HG03442 (cell line): ENCODE measurements around the gene SP7.
A peak's percentile ranks its signal among the peaks of the same experiment; 100 is the strongest.
"Not testable (repeated sequence)": the region's sequence is repeated elsewhere in the genome, so short reads cannot be mapped to it uniquely, and the experiment has no call there.

Source experiments
- ATAC-seq: cut with Tn5 transposase; IDR thresholded peaks from one replicate; pipeline ENCODE4 v1.9.1; 2021; ENCODE audit warnings: mild to moderate bottlenecking, moderate library complexity; ENCODE audit not compliant: unreplicated experiment

SP7 gene

DNA sequence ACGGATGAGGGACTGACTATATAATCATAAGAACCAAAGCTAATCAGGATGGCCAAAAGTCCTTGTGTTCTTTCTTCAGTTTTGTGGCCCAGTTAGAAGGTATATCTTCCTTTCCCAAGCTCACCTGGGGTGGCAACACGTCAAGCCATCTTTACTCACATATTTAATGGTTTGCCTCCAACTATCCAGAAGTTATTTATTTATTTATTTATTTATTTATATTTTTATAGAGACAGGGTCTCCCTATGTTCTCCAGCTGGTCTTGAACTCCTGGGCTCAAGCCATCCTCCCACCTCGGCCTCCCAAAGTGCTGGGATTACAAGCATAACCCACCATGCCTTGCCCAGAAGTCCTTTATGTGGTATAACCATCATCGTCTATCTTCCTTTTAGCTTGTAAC, 11.8 kb upstream of the SP7 start:
- no peak for ATAC-seq

DNA sequence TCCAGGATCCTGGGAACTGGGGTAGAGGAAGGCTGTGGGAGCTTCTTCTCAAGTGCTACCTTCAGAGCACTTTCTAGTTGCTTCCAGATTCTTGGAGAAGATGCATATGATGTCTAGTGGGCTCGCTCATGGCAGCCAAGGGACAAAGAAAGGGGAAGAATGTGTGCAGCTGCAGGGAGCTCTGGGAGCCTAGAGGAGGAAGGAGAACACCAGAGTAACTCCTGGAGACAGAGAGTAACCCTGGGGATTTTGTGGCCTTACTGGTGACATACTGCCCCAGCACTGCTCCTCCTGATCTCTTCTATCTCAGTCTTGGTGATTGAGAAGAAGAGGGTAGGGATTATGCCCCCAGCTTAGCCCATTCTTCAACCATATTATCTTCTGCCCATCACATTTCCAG, 10.3 kb upstream of the SP7 start:
- ATAC-seq, result no peak

DNA sequence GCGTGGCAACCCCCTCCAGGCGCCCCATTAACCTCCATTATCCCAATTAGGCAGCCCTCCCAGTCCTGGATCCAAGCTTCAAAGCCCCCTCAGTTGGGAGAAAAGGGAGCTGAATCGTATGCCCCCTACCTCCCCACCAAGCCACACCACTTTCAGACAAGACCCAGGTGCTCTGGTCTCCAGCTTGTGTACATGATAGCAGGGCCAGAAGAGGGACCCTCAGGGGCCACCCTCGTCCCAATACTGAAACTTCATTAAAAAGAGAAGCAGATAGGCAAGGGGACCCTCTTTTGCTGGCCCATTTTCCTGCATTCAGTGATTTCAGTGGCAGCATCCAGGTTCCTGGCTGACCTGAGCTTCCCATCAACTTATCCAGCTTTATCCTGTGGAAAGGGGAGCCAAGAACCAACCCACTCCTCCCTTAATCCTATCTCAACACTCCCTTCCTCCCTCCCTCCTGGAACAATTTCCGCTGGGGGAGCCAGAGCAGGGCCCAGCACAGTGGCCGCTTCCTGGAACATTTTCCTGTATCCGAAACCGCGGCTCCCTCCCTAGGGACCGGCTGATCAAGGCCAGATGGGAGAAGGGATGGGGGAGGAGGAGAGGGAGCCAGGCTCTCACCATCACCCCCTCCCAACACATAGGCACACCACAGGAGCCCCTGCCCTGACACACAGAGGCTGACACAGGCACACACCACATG, 9.5 kb upstream of the SP7 start:
- ATAC-seq, result no peak

DNA sequence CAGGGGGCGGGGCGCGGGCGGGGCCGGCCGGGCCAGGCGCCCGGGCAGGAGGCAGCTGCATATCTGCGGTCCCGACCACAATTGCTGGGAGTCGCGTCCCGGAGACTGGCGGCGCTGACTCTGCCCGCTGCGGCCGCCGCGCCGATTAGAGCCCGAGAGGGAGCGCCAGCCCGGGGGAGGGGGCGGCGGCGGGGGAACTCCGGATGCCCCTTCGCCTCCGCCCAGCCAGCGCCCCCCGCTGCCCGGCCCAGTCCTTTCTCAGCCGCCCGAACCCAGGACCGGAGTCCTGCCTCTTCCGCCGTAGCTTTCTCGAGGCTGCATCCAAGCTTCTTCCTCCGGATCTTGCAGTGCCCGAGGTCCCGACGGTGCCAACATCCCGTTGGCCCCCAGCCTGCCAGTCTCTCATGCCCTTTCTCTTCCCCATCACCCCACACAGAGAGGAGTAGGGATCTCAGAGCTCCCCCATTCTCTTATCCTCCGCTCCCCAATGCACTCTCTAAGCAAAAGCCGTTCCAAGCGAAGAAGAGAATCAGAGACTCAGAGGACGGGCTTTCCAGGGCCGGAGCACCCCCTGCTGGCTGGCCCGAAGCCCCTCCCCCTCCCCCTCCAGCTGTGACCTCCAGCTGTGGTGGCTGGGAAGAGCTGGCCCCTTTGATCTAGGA, 8.8 kb upstream of the SP7 start:
- peak; percentile 55 for ATAC-seq

DNA sequence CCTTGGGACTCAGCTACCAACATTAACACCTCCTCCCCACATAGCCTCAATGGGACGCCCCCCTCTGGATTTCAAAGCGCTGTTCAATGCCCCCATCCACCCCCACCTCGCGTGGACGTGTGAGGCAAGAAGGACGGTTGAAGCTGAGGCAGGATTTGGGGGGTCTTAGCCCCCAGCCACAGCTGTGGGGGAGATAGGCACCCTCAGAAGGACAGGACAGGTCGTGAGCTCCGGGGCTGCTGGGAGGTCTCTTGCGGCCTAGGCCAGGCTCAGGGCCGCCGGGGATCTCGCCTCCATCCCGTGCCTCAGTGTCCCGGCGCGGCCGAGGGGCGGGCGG, 8.3 kb upstream of the SP7 start:
- peak; percentile 4 for ATAC-seq

DNA sequence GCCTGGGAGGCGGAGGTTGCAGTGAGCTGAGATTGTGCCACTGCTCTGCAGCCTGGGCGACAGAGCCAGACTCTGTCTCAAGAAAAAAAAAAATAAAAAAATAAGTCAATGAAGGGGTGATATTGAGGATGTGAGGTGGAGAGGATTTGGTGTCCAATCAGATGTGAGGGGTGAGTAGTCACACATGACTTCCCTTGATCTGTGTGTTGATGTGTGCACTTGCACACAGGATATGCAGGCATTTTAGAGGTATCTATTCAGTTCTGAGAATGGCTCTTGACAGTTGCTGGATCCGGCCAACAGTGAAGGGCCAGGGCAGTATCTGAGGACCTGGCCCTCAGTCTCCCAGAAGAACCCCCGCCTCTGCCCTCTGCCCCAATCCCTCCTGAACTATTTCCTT, 7.8 kb upstream of the SP7 start:
- no peak for ATAC-seq

DNA sequence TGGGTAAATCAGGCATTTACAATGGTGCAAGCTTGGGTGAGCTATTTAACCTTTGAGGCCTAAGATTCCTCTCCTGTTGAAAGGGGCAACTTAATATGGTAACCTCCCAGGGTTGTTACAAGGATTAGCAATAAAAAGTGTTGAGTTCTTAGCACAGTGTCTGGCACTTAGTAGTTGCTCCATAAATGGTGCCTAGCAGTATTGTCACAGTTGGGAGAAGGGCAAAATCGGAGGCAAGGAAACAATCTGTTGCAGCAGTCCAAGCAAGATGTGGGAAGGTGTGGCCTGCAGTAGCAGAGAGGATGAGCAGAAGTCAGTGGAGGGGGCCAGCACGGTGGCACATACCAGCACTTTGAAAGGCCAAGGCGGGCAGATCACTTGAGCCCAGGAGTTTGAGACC, 7.3 kb upstream of the SP7 start:
- ATAC-seq, result no peak

DNA sequence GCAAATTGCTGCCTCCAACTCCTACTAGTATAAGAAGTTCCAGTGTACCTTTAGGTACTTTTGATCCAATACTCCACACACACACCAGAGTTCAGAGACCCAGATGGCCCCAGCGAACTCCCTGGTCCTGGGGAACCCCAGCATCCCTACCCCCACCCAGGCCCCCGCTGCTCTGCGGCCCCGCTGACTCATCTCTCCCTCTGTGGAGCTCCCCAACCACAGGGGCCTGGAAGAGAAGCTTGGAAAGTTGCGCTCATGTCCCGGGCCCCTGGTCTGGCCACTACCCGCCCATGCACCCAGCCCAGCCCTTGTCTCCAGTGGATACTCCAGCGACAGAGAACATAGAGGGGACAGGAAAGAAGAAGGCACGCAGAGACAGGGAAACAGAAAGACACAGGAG, 4.2 kb upstream of the SP7 start:
- ATAC-seq, result no peak

DNA sequence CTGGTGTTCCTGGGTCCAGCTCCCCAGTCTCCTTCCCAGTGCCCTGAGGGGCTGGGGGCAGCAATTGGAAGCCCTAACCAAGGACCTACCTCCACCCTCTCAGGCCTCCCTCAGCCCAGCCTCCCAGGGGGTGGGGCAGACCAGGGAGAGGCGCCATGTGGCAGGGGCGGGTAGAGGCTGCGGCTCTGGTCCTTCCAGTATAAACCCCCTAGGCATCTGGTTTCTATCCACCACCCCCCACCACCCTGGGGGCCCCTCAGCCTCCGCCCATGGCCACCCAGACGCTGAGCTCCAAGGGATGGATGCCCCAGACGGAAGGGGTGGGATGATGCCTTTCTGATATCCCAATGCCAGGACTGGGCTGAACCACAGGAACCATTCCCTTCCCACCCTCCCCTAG, 2.8 kb upstream of the SP7 start:
- ATAC-seq, result no peak

DNA sequence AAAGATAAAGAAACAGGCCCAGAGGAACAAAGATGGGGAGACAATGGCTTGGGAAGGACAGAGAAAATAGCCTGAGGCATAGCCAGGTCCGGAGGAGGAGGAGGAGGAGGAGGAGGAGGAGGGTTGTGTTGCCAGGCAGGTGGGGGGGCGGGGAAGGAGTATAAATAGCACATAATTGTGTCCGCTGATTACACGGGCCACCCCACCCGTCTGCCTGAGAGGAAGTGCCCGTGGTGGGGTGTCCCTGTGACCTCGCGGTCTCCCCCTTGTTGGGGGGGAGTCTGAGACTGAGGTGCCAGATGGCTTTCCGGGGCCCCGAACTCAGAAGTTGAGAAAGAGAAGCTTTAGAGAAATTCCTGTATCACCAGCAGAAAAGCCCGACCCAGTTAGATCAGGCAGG, 1.9 kb upstream of the SP7 start:
- no peak for ATAC-seq

DNA sequence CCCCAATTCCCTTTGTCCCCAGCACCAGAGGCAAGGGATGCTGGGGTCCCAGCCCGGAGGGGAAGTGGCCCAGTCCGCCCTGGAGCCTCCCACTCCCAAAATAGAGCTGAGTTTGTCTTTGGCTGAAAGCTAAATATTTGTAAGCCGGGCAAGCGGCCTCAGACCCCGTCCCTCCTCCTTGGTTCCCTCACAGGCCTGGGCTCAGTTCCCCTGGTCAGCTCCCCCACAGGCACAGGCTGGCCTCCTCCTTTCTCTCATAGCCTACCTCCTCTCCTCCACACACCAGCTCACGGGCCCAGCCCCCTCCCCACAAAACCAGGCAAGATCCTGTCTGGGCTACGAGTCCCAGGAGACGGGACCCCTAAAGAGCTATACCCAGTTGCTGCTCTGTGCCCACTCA, 1.3 kb downstream of the SP7 start:
- ATAC-seq, result no peak

DNA sequence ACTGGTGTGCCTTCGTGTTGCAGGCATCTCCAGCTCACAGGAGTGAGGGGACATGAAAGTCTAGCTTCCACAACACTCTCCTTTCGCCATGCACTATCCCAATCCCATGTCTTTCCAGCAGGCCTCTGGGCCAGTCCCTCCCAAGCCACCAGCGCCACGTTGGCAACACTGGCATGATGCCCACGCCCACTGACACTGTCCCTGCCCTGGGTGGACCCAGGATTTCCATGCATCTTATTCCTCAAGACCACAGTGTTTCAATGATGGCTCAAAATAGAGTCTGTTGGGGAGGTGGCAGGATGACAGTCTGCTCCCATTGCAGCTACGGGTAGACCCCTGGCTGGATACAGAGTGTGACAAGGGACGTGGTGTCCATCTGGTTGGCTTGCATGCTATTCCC, 2.3 kb downstream of the SP7 start:
- no peak for ATAC-seq

DNA sequence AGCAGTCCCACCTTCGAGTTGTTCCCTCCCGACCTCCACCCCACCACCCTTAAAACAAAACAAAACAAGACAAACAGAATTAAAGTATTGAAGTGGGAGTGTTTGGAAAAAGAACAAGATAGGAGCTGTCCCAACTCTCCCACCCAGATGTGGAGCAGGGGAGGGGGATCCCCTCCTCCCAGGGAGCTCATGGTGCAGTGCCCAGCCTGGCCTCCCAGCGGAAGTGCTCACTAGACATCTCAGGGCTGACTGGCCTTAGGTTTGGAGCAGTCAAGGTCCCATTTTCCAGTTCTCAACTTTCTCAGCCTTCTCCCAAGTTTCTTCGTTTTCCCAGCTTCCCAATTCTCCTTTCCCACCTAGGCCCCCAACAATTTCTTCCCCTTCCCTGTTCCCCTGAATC, 2.9 kb downstream of the SP7 start:
- ATAC-seq, result no peak

DNA sequence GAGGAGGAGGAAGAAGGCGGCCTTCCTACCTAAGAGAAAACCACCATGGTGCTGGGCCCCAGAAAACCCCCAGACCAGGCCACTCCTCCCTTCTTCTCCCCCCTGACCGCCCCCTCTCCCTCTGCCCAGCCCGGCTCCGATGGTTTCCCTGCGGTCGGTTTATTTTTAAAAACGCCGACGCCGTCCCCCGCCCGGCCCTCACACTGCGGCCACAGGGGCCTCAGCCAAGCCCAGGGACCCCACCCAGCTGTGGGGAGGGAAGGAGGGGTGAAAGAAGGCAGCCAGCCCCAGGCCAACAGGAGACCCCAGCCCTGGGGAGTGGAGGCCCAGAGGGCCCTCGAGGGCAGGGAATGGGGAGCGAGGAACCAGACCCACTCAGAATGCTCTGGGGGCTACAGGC, 3.4 kb downstream of the SP7 start:
- no peak for ATAC-seq

DNA sequence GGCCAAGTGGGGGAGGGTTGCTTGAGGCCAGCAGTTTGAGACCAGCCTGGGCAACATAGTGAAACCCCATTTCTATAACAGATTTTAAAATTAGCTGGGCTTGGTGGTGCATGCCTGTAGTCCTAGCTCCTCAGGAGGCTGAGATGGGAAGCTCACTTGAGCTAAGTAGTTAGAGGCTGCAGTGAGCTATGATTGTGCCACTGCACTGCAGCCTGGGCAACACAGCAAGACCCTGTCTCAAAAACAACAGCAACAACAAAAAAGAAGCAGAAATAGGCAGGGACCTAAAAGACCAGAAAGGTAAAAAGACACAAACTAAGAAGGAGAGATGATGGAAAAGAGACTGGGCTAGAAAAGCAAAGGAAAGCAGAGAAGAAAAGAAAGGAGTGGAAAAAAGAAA, 3.8 kb downstream of the SP7 start:
- not testable (repeated sequence) for ATAC-seq

DNA sequence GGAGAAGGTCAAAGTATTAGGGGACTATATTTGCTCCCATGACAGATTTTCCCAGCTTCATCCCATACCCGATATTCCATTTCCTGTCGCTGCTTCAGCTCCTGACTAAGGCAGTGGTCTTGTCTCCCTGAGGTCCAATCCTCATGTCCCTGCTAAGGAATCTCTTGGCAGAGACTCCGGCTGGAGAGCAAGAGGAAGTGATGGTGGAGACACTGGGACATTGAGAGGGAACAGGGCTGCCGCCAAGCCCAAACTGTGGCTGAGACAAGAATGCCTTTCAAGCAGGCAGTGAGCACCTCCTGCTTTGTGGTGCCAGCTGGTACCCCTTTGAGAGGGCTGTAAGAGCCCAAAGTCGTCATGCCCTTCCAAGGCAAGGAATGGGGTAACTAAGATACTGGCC, 5.5 kb downstream of the SP7 start:
- no peak for ATAC-seq

DNA sequence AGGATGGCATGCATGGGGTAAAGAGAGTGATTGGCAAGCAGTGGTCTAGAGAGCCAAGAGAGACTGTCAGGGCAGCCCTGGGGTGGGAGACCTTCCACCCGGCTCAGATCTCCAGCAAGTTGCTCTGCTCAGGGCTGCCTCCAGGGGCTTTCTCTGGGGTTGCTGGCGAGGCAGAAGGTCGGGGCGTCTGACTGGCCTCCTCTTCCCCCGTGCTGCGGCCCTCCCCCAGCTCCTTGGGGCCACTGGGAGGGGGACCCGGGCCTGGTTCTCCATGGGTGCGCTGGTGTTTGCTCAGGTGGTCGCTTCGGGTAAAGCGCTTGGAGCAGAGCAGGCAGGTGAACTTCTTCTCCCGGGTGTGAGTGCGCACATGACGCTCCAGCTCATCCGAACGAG, 8.1 kb downstream of the SP7 start:
- ATAC-seq, result no peak

DNA sequence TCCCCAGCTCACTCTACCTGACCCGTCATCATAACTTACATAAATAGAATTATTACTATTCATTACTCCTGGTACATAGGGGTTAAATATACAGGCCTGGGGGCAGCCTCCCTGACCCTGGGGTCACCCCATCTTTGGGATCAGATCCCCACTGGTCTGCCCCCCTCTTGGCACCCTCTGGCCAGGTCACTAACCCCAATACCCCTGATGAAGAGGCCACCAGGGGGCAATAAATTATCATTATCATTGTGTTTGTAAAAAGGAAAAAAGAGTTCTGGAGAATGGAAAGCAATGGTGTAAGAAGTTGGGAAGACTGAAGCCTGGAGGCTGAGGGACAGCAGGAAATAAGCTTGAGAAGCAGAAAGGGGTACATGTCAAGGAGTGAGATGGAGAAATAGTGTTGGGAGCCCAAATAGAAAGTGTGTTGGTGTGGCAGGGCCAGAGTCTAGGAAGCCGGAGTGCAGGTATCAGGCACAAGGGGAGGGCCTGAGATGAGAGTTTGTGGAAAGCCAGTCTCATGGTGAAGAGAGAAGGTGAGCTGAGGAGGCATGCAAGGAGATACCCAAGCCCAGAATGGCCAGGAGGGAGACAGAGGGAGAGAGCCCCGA, 8.6 kb downstream of the SP7 start:
- no peak for ATAC-seq

DNA sequence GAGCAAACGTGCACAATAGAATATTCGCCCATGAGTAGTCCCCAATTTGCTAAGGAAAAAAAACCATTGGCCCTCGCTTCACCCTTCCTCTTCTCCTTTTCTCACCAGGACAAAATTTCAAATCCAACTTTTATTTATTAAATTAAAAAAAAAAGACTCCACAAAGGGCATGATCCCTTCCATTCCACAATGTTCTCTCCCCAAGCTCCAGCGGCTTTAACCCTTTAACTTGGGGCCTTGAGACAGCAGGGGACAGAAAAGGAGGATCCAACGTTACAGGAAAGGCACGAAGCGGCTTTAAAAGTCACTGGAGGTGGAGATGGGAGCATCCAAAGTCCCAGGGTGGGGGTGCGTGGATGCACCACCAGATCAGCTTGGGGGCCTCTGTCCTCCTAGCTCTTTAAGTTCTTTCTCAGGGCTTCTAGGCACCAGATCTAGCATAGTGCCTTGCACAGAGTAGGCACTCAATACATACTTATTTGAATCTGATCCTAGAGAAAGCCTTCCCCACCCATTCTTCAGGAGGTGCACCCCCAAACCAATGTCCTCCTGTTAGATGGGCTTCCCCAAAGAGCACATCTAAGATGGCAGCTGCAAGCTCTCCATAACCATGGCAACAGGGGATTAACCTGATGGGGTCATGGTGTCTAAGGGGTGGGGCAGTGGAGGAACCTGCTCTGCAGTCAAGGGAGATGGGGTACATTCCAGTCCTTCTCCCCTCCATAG, 9.5 kb downstream of the SP7 start:
- no peak for ATAC-seq

DNA sequence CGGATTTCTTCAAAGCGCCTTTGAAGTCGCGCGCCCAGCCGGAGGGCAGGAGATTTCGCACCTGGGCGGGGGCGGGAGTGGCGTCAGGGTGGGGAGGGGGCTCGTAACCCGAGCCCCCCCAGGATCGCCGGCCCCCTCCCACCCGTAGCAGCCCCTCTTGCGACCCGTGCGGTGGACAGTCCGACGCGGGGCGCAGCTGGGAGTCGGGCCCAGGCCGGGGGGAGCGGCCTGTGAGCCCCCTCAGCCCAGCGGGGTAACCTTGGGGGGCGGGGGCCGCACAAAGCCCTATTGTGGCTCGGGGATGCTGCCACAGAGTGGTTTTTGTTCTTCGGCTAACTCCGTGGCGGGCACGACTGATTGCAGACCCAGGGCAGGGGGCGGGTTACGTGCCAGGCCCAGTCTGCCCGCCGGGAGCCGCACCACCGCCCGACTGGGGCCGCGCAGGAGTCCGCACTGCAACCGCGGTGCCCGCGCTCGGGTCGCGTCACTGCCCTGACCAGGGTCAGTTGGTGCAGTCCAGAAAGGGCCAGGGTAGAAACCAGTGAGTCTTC, 10.6 kb downstream of the SP7 start:
- no peak for ATAC-seq

DNA sequence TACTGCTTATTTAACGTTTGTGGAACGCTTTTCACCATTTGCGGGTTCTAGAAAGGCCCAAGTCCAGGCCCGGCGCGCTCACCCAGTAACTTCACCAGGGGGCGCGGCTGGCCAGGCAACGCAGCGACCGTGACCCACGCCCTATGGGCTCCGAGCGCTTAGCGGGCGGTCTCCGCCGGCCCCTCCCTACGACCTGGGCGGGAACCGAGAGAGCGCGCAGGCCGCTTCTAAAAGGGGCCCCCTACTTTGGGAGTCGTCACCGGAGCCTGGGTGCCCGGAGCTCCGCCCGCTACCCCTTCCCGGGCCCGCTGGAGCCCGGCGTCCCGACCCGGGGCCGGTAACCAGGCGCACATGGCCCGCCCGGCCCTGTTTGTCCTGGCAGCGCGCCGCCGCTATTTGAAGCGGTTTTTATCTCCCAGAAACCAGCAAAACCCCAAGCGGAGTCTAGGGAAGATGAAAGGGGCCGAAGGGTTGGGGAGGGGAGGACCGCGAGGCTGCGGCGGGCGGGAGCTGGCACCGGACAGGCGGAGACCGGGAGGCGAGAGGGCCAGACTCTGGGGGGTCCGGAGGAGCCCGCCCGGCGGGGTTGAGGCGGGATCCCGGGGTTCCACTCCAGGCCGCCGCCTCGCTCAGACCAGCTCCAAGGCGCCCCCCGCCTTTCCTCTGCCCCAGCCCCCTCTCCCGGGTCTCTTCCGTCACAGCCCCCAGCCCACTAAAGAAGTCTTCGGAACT, 11.2 kb downstream of the SP7 start:
- peak; percentile 52 for ATAC-seq
